ENCODE results near the gene TGFBR3.

DNA sequence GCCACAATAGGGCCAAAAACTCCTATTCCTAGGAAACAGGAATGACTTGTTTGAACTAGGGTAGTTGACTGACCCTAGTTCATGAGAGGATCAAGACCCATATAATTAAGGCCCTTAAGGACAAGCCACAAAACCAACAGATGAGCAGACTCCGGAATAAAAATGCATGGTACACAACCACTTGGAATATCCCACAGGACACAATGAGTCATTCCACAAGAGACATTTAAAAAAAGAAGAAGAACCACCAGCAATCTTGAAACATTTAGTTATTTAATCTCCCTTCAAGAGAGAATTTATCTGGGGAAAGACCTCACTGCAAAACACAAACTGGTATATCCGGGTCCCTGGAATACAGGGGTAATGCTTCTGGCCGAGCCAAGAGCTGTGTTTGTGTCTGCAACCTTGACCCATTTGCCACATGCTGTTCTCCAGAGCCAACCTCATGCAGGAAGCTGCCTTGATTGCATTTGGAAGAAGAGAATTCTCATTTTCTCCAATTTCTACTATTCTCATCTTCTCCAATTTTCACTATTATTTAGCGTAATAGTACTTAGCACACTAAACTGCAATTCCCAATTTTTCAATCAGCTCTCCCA is 135.5 kb downstream of the TGFBR3 start:
- TF ChIP-seq, protein P1, sequence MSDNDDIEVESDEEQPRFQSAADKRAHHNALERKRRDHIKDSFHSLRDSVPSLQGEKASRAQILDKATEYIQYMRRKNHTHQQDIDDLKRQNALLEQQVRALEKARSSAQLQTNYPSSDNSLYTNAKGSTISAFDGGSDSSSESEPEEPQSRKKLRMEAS (CRISPR knock-in tag; IDR thresholded peaks at IDR 0.05) = no peak
- TF ChIP-seq, protein P2, sequence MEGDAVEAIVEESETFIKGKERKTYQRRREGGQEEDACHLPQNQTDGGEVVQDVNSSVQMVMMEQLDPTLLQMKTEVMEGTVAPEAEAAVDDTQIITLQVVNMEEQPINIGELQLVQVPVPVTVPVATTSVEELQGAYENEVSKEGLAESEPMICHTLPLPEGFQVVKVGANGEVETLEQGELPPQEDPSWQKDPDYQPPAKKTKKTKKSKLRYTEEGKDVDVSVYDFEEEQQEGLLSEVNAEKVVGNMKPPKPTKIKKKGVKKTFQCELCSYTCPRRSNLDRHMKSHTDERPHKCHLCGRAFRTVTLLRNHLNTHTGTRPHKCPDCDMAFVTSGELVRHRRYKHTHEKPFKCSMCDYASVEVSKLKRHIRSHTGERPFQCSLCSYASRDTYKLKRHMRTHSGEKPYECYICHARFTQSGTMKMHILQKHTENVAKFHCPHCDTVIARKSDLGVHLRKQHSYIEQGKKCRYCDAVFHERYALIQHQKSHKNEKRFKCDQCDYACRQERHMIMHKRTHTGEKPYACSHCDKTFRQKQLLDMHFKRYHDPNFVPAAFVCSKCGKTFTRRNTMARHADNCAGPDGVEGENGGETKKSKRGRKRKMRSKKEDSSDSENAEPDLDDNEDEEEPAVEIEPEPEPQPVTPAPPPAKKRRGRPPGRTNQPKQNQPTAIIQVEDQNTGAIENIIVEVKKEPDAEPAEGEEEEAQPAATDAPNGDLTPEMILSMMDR (IDR thresholded peaks at IDR 0.05) = no peak
- TF ChIP-seq, protein P3, sequence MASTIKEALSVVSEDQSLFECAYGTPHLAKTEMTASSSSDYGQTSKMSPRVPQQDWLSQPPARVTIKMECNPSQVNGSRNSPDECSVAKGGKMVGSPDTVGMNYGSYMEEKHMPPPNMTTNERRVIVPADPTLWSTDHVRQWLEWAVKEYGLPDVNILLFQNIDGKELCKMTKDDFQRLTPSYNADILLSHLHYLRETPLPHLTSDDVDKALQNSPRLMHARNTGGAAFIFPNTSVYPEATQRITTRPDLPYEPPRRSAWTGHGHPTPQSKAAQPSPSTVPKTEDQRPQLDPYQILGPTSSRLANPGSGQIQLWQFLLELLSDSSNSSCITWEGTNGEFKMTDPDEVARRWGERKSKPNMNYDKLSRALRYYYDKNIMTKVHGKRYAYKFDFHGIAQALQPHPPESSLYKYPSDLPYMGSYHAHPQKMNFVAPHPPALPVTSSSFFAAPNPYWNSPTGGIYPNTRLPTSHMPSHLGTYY (CRISPR knock-in tag; IDR thresholded peaks at IDR 0.05) = no peak
- no peak for TF ChIP-seq E2F5 (CRISPR knock-in tag; IDR thresholded peaks at IDR 0.05)
